K562 (cell line): ENCODE measurements around the gene ZNF750. TPM values are rescaled to one million over a fixed set of nuclear protein-coding genes. Genes with fewer than 3 reads are reported as not detected.

Experiments used
- CHD1 ChIP-seq: fragments of 200-600 bp; sonication (generic); IDR thresholded peaks from one replicate; pipeline ENCODE4 v1.6.1; 2012; ENCODE audit warnings: mild to moderate bottlenecking, moderate library complexity, low read length, inconsistent platforms
- CREB3 ChIP-seq: fragments of 450-650 bp; conservative IDR thresholded peaks from 2 replicates; pipeline ENCODE4 v1.6.1; 2016; ENCODE audit warnings: missing genetic modification characterization, low read depth, mild to moderate bottlenecking, missing compliant biosample characterization, moderate library complexity
- ELF1 ChIP-seq: fragments of 200-800 bp; sonication (Bioruptor generic); IDR thresholded peaks from 2 replicates; pipeline ENCODE4 v1.6.1; 2016; ENCODE audit warnings: missing genetic modification characterization, missing compliant biosample characterization
- GTF2A2 ChIP-seq: IDR thresholded peaks from 2 replicates; pipeline ENCODE4 v1.6.1; 2016; ENCODE audit warnings: mild to moderate bottlenecking, missing genetic modification characterization, missing compliant biosample characterization
- GTF2F1 ChIP-seq: IDR thresholded peaks from 2 replicates; pipeline ENCODE4 v1.6.1; 2011; ENCODE audit warnings: low read depth, low read length, improper control_type of control experiment
- HMBOX1 ChIP-seq: sonication (generic); IDR thresholded peaks from 2 replicates; pipeline ENCODE4 v1.6.1; 2016
- IRF1 ChIP-seq: sonication (generic); formaldehyde crosslinking; IDR thresholded peaks from 2 replicates; pipeline ENCODE4 v1.8.0; 2022; ENCODE audit warnings: missing genetic modification reagents, mild to moderate bottlenecking, borderline replicate concordance
- KLF10 ChIP-seq: fragments of 250-450 bp; sonication (Bioruptor Pico); IDR thresholded peaks from 2 replicates; pipeline ENCODE4 v1.6.1; 2021; ENCODE audit warnings: matching md5 sums
- NCOA2 ChIP-seq, 2 experiments: fragments of 450-650 bp; IDR thresholded peaks; 2 replicates each; pipeline ENCODE4 v1.6.1; 2018; ENCODE audit warnings: mild to moderate bottlenecking in 2 of 2, moderate library complexity in 1 of 2; ENCODE audit not compliant: partially characterized antibody in 2 of 2
- NFIC ChIP-seq: fragments of 450-650 bp; IDR thresholded peaks from 2 replicates; pipeline ENCODE4 v1.6.1; 2017; ENCODE audit warnings: mild to moderate bottlenecking, inconsistent platforms
- PHB2 ChIP-seq: fragments of 450-650 bp; IDR thresholded peaks from 2 replicates; pipeline ENCODE4 v1.6.1; 2017; ENCODE audit warnings: low read depth
- SOX6 ChIP-seq: fragments of 450-650 bp; IDR thresholded peaks from 2 replicates; pipeline ENCODE4 v1.6.1; 2014; ENCODE audit warnings: mild to moderate bottlenecking
- SRF ChIP-seq, 2 experiments: fragments of 250-450, 450-650 bp in 1 of 2; sonication (Bioruptor Pico) in 1 of 2; sonication (generic) in 1 of 2; formaldehyde crosslinking; IDR thresholded peaks; 2 replicates each; pipeline versions ENCODE4 v1.5.0 to v1.5.1; 2020 to 2022; ENCODE audit warnings: mild to moderate bottlenecking in 1 of 2, missing genetic modification reagents in 1 of 2
- TAF15 ChIP-seq: fragments of 200-400 bp; formaldehyde crosslinking; IDR thresholded peaks from 2 replicates; pipeline ENCODE4 v1.6.1; 2017; ENCODE audit warnings: mild to moderate bottlenecking, low read depth, low read length, moderate library complexity
- TCFL5 ChIP-seq: fragments of 250-450 bp; sonication (Bioruptor Pico); conservative IDR thresholded peaks from 2 replicates; pipeline ENCODE4 v1.6.1; 2021; ENCODE audit warnings: mild to moderate bottlenecking, moderate library complexity, matching md5 sums
- UBTF ChIP-seq, 2 experiments: IDR thresholded peaks; 2 replicates each; pipeline ENCODE4 v1.6.1; 2012; ENCODE audit warnings: improper control_type of control experiment in 2 of 2, low read depth in 2 of 2, low read length in 2 of 2, borderline replicate concordance in 1 of 2
- VEZF1 ChIP-seq: fragments of 200-800 bp; sonication (Bioruptor generic); IDR thresholded peaks from 2 replicates; pipeline ENCODE4 v1.6.1; 2017; ENCODE audit warnings: missing genetic modification characterization, missing compliant biosample characterization
- ZNF253 ChIP-seq: fragments of 250-450 bp; sonication (Bioruptor Pico); conservative IDR thresholded peaks from 2 replicates; pipeline ENCODE4 v1.6.1; 2021; ENCODE audit warnings: mild to moderate bottlenecking
- ZNF655 ChIP-seq: fragments of 250-450 bp; sonication (Bioruptor Pico); IDR thresholded peaks from 2 replicates; pipeline ENCODE4 v1.5.0; 2021
- polyA plus RNA-seq, 8 experiments: library from polyadenylated mRNA; depleted of rRNA in 4 of 8; stranded (reverse) in 5 of 8; unstranded in 3 of 8; fragments of >200 nt; fragmentation: Nextera tagmentation in 2 of 8; fragmentation: Illumina TruSeq in 1 of 8; extraction: Ambion mirVana in 2 of 8; extraction: Trizol in 1 of 8; gene quantifications; 2 replicates each; pipeline versions ENCODE4 v1.2.1 to v1.2.3, GENCODE V29; 2011 to 2014; ENCODE audit warnings: inconsistent platforms in 1 of 8, missing spikeins in 1 of 8
- total RNA-seq, 7 experiments: library from RNA; depleted of rRNA in 6 of 7; stranded (reverse); fragments of >200 nt in 6 of 7; fragmentation: Illumina TruSeq in 2 of 7; extraction: Trizol in 2 of 7; gene quantifications; 2 replicates each; pipeline versions ENCODE4 v1.2.1 to v1.2.3, GENCODE V29; 2011 to 2021; ENCODE audit warnings: low replicate concordance in 1 of 7

Gene ZNF750
- total and polyA plus RNA-seq, 9 of the 15 experiments (the other 6 are each of a cell fraction or from before 2014, with no cell fraction given): not detected

GRCh38 chr17:82863941-82864712 is 24.3 kb upstream of the ZNF750 start (continued):
- TF ChIP-seq GTF2F1 (no peak), ZNF253 (CRISPR knock-in tag) (no peak), SRF (CRISPR knock-in tag; IDR thresholded peaks at IDR 0.05) (no peak), TAF15 (no peak), PHB2 (no peak), IRF1 (CRISPR knock-in tag) (no peak), CREB3 (tag) (no peak), GTF2A2 (tag) (no peak), NFIC (no peak), NCOA2 (IDR thresholded peaks at IDR 0.05; ENCODE audit: partially characterized antibody in 2 of 2) (no peak), VEZF1 (CRISPR knock-in tag) (no peak), UBTF (IDR thresholded peaks at IDR 0.05; ENCODE audit: borderline replicate concordance in 1 of 2, low read depth in 2 of 2, low read length in 2 of 2) (no peak), TCFL5 (no peak), ELF1 (tag) (no peak), KLF10 (no peak), ZNF655 (CRISPR knock-in tag) (no peak), SOX6 (no peak), HMBOX1 (peak; percentile 73), CHD1 (no peak)
